C1 segment of cervical spinal cord (tissue), 14 donors: Measurements from ENCODE around the gene ZNF625.
"Not testable (repeated sequence)": the region's sequence is repeated elsewhere in the genome, so short reads cannot be mapped to it uniquely, and the experiment has no call there.

Source experiments
- DNase-seq, 14 donors: peaks; one replicate each; lab custom pipeline; 2025; lab: John Stamatoyannopoulos, UW

Gene ZNF625

GRCh38 chr19:12139269-12139668 is 17.3 kb downstream of the ZNF625 start:
- no peak for DNase-seq

DNA sequence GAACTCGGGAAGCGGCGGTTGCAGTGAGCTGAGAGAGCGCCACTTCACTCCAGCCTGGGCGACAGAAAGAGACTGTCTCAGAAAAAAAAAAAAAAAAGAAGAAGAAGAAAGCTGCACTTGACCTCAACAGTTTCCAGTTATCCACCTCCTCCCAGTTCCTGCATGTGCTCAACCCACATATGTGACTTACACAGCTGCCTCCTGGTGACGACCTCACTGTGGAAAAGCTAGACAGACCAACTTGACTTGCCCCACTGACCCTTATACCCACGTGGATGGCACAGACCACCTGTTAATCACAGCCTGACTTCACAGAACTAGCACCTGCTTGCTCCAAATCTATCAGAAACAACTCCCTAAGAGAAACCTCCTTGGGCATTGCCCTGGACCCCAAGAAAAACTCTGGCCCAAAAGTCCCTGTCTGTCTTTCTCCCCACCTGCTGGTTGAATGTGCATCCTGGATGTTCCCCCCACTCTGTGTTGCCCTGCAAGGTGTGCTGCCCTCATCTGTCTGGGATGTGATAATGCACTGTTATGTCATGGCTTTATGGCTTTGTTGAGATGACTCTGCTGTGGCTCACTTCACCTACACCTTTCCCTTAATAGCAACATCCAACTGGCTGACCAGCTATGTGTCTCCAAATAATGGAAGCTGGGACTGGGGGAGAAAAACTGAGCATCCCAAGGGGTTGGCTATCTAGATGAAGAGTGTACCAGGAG is 19.2 kb downstream of the ZNF625 start:
- no peak for DNase-seq

- no peak for DNase-seq
These were observed 23.5 kb downstream of the ZNF625 start for GRCh38 chr19:12133069-12133468.

GRCh38 chr19:12126707-12127106 is 29.8 kb downstream of the ZNF625 start:
- no peak for DNase-seq

- no peak for DNase-seq
These were observed 39.1 kb downstream of the ZNF625 start for GRCh38 chr19:12117201-12117970.

- no peak for DNase-seq
These were observed 43.4 kb downstream of the ZNF625 start for GRCh38 chr19:12113121-12113520.

DNA sequence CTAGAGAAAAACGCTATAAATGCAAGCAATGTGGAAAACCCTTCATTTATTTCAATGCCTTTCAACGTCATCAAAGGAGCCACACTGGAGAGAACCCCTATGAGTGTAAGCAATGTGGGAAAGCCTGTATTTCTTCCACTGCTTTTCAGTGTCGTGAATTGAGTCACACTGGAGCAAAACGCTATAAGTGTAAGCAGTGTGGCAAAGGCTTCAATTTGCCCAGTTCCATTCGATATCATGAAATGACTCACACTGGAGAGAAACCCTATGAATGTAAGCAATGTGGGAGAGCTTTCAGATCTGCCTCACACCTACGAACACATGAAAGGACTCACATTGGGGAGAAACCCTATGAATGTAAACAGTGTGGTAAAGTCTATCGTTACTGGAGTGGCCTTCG is 43.8 kb downstream of the ZNF625 start:
- no peak for DNase-seq

DNA sequence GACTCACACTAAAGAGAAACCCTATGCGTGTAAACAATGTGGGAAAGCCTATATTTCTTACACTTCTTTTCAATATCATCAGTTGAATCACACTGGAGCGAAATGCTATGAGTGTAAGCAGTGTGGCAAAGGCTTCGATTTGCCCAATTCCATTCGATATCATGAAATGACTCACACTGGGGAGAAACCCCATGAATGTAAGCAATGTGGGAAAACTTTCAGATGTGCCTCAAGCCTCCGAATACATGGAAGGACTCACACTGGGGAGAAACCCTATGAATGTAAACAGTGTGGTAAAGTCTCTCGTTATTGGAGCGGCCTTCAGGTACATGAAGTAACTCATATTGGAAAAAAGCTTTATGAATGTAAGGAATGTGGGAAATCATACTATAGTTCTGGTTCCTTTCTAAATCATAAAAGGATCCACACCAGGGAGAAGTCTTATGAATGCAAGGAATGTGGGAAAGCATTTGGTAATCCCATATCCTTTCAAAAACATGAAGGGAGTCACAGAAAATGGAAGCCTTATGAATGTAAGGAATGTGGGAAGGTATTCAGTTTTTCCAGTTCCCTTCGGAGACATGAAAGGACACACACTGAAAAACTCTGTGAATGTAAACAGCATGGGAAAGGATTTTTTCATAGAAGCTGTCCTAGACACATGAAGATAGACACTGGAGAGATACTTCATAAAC is 44.4 kb downstream of the ZNF625 start:
- no peak for DNase-seq

- DNase-seq: no peak
These were observed 45.4 kb downstream of the ZNF625 start for GRCh38 chr19:12111176-12111575.

DNA sequence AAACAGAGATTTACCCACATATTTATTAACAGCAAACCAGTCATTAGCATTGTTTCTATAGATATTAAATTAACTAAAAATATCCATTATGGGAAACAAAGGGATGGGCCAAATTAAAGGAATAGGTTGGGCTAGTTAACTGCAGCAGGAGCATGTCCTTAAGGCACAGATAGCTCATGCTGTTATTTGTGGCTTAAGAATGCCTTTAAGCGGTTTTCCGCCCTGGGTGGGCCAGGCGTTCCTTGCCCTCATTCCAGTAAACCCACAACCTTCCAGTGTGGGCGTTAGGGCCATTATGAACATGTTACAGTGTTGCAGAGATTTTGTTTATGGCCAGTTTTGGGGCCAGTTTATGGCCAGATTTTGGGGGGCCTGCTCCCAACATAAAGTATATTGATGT is 52.6 kb downstream of the ZNF625 start:
- not testable (repeated sequence) for DNase-seq

DNA sequence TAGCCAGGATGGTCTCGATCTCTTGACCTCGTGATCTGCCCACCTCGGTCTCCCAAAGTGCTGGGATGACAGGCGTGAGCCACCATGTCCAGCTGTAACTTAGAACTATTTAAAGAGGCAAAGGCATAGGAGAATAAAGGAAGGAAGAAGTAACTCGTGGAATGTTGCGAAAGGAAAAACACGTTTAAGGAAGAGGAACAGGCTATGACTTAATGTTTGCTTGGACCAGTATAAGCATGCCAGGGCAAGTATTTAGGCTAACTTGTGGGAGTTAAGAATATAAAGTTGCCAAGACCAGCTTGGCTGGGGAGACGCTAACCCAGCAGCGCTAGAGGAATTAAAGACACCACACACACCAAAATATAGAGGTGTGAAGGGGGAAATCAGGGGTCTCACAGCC is 58.5 kb downstream of the ZNF625 start:
- no peak for DNase-seq

GRCh38 chr19:12095111-12095790 is 61.3 kb downstream of the ZNF625 start:
- no peak for DNase-seq
